Measurements from ENCODE around the gene GPRIN3.
"Not testable (repeated sequence)": the region's sequence is repeated elsewhere in the genome, so short reads cannot be mapped to it uniquely, and the experiment has no call there.

Gene GPRIN3

DNA sequence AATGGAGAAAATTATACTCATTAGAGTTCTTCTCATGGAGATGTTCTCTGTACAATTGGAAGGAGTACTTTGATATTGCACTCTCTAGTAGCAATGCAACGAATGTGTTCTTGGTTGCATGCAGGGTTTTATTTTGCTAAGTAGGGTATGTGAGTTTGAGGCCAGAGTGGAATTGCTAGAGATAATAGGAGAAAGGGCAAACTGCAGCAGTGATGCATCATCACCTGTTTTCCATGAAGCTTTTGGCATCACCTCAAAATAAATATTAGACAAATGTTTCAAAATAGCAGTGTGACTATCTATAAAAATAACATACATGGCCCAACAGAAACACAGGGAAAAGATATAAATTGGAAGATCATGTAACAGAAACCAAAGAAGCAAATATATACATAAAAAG is 103.0 kb downstream of the GPRIN3 start:
- DNase-seq, result peak; percentile 73

DNA sequence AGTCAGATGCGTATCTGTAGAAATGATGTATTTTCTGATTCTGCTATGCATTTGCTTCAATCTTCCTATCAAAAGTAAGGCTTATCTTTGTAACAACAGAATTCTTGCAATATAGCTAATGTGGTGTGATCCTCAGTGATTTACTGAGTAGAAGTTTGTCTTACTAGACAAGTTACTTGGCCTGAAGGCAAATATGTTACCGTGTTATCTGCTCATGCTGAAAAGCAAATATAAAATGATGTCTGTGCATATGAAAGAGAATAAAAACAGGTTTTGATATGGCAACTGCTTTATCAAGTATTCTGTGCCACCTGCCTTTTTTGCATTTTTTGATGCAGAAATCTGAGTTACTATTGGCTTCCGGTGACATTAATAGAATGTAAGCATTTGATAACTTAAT is 103.7 kb downstream of the GPRIN3 start:
- no peak for DNase-seq

DNA sequence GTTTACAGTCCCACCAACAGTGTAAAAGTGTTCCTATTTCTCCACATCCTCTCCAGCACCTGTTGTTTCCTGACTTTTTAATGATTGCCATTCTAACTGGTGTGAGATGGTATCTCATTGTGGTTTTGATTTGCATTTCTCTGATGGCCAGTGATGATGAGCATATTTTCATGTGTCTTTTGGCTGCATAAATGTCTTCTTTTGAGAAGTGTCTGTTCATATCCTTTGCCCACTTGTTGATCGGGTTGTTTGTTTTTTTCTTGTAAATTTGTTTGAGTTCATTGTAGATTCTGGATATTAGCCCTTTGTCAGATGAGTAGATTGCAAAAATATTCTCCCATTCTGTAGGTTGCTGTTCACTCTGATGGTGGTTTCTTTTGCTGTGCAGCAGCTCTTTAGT is 108.2 kb downstream of the GPRIN3 start:
- DNase-seq, result not testable (repeated sequence)

DNA sequence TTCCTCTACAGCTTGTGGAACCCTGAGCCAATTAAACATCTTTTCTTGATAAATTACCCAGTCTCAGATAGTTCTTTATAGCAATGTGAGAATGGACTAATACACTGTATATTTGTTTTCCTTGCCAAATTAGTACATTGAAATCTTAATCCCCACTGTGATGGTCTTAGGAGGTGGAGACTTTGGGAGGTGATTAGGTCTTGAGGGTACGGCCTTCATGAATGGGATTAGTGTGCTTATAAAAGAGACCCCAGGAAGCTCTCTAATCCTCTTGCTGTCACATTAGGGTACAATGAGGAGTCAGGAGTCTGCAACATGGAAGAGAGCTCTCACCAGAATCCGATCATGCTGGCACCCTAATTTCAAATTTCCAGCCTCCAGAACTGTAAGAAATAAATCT is 109.7 kb downstream of the GPRIN3 start:
- no peak for DNase-seq

DNA sequence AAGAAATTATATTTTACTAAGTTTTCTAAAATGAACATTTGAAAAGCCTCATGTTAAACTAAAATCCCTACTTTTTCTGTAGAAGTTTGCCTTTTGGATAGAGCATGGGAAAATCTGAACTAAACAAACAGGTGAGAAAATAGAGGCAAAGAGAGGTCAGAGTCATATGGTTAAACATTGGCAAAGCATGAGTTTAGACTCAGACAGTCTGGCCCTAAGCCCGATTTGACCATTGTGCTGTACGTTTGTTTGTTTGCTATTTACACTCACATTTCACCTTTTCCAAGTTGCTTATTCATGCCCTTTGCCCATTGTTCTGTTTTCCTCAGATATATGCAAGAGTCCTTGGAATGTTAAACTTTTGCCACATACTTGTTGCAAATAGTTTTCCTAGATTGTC is 110.9 kb downstream of the GPRIN3 start:
- peak; percentile 22 for DNase-seq

DNA sequence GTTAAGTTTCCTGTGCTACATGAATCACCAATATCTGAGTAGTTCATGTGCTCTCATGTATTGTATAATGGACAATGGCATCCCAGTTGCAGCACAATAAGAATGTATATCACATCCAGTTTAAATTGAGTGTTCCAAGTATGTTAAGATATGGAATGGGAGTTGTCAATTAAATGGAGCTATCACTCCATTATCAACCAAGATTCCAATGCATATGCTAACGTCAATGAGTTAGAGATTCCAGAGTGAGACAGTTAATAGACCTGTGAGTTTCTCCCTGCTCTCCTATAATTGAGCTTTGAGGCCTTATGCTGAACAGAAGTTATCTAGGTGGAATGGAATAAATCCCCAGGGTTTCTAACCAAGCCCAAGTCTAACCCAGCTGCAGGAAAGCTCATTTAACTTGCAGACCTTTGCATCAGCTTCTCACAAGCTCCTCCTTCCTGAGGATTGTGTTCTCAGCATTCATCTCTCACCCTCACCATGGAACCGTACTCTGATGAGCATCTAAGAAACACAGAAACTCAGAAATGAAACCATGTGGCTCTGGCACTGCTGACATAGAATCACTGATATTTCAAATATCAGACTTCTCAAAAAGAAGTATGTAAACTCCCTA is 111.4 kb downstream of the GPRIN3 start:
- peak; percentile 28 for DNase-seq

DNA sequence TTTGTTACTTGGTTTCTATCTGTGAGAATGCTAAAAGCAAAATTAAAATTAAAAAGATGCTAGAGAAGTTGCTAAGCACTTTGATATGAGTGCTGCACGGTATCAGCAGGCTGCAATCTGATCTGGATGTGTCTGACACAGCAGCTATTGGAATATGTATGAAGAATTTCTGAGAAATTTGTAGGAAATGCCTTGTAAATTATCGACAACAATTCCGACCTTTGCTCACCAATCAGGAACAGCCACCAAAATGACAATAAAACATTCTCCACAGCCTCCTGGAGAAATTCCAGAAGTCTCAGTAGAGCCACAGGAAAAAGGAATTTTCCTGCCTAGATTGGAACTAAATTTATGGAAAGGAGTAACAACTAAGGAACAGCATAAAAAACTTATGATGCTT is 113.8 kb downstream of the GPRIN3 start:
- DNase-seq, result no peak

Data from DMS53 (cell line).